ENCODE data around the gene MTG2. TPM values are rescaled to one million over a fixed set of nuclear protein-coding genes. Genes with fewer than 3 reads are reported as not detected.

MTG2 gene
- total and polyA plus RNA-seq, 2 of the 4 experiments (the other 2 are of a cell fraction), result 11.5 to 25.2 TPM

- no peak overlapping the region for H3K4me3 ChIP-seq (ENCODE audit: insufficient read depth, low read depth, low read length)
- H3K27me3 ChIP-seq (ENCODE audit: control insufficient read depth, insufficient read depth, low read length), result no peaks in the 10 kb centered on the region
- ATAC-seq (ENCODE audit: low read depth) (no peak), DNase-seq (no peak)
- H3K23ac ChIP-seq (ENCODE audit: low read depth, low read length), result no peak overlapping the region
- H3K9me1 ChIP-seq (ENCODE audit: insufficient read depth, low read length), result 0 out of 2 replicates have a peak, but pooled peaks cover 2% of the 10 kb centered on the region
- no peak overlapping the region for H2AFZ ChIP-seq (replicated peaks; ENCODE audit: low read length, poor library complexity)
- H3K79me1 ChIP-seq (ENCODE audit: low read depth in 1 of 2, low read length in 2 of 2), result peaks cover 0 to 4% of the 10 kb centered on the region in 2 experiments; a peak in 1 of 4 replicates
- no peak overlapping the region for H2BK20ac ChIP-seq (ENCODE audit: low read depth, low read length)
- no peak overlapping the region for H4K8ac ChIP-seq (ENCODE audit: low read depth in 2 of 2, low read length in 2 of 2)
- no peak overlapping the region for H3K4ac ChIP-seq (ENCODE audit: low read depth, low read length)
- H4K20me1 ChIP-seq (ENCODE audit: insufficient read depth, low read length), result no peaks in the 10 kb centered on the region
- H3K18ac ChIP-seq (ENCODE audit: low read depth, low read length), result no peak overlapping the region
- peaks cover 29% of the 10 kb centered on the region for H3K36me3 ChIP-seq (ENCODE audit: control insufficient read depth, insufficient read depth, low read length)
- H3K9ac ChIP-seq (ENCODE audit: low read depth, low read length), result no peak overlapping the region
- ChIA-PET CTCF (no interaction called here), POLR2A (ENCODE audit: unreplicated experiment) (no interaction called here)
- intact Hi-C loops (cut with micrococcal nuclease) (no loop called here), in situ Hi-C loops (cut with MboI; ENCODE audit: low sequenced_read_pairs) (no loop called here), dilution Hi-C loops (cut with HindIII; ENCODE audit: low sequenced_read_pairs, unreplicated experiment) (no loop called here)
- no TSS peak for BruUV-seq (replicated peaks)
- no peak overlapping the region for H3K27ac ChIP-seq (ENCODE audit: insufficient read depth, low read length)
- H3K14ac ChIP-seq (replicated peaks; ENCODE audit: low read depth, low read length), result no peak overlapping the region
- H4K91ac ChIP-seq (ENCODE audit: insufficient read depth, low read depth, low read length), result no peak overlapping the region
- TF ChIP-seq, protein P1, sequence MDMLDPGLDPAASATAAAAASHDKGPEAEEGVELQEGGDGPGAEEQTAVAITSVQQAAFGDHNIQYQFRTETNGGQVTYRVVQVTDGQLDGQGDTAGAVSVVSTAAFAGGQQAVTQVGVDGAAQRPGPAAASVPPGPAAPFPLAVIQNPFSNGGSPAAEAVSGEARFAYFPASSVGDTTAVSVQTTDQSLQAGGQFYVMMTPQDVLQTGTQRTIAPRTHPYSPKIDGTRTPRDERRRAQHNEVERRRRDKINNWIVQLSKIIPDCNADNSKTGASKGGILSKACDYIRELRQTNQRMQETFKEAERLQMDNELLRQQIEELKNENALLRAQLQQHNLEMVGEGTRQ (IDR thresholded peaks at IDR 0.05; ENCODE audit: low read depth, low read length), result no peak
- TF ChIP-seq CEBPB (IDR thresholded peaks at IDR 0.05; ENCODE audit: low read depth, low read length), result no peak
- no peak for TF ChIP-seq FOS (IDR thresholded peaks at IDR 0.05; ENCODE audit: low read depth, low read length)
- TF ChIP-seq MAFK (IDR thresholded peaks at IDR 0.05; ENCODE audit: low read depth, low read length), result no peak
- TF ChIP-seq MXI1 (IDR thresholded peaks at IDR 0.05; ENCODE audit: borderline replicate concordance, low read depth, low read length), result no peak
- no peak for TF ChIP-seq BHLHE40 (IDR thresholded peaks at IDR 0.05; ENCODE audit: low read depth, low read length)
- no peak for TF ChIP-seq NFE2L2 (IDR thresholded peaks at IDR 0.05; ENCODE audit: low read depth, low read length)
- no peak for TF ChIP-seq MAZ (IDR thresholded peaks at IDR 0.05; ENCODE audit: borderline replicate concordance, low read depth, low read length)
- no peak overlapping the region for H3K4me2 ChIP-seq (ENCODE audit: low read depth, low read length)
- H3K56ac ChIP-seq (ENCODE audit: extremely low read depth, insufficient read depth, low read length), result no peak overlapping the region
- 93% methylated on average over 12 of the region's 15 CpGs; no CpG with 5 or more reads in 1 of the 2 experiments for WGBS, 2 experiments (ENCODE audit: extremely low coverage in 2 of 2, insufficient read length in 1 of 2)
- no peak overlapping the region for H2BK5ac ChIP-seq (ENCODE audit: low read depth, low read length, poor library complexity, severe bottlenecking)
- no peak overlapping the region for H2BK15ac ChIP-seq (ENCODE audit: low read depth, low read length)
- H3K9me3 ChIP-seq (ENCODE audit: control insufficient read depth, insufficient read depth, low read length), result no peaks in the 10 kb centered on the region
- no peaks in the 10 kb centered on the region for H3K4me1 ChIP-seq (ENCODE audit: control insufficient read depth, insufficient read depth, low read length)
- H2AK9ac ChIP-seq (replicated peaks; ENCODE audit: low read depth, low read length, poor library complexity), result no peak overlapping the region
- no peak overlapping the region for H2BK120ac ChIP-seq (ENCODE audit: low read depth, low read length)
- H4K5ac ChIP-seq (ENCODE audit: low read depth, low read length), result no peak overlapping the region
- no peak overlapping the region for H2AK5ac ChIP-seq (ENCODE audit: low read depth, low read length)
Observed at GRCh38 chr20:62176866-62177265, 6.0 kb upstream of the MTG2 start.

All from IMR-90 (cell line).